T47D (cell line): ENCODE data around the gene IFTAP.
"Not testable (repeated sequence)": the region's sequence is repeated elsewhere in the genome, so short reads cannot be mapped to it uniquely, and the experiment has no call there.

ENCODE experiments used
- DNase-seq, 2 experiments: peaks; one replicate each; pipeline versions ENCODE4 v3.0.0 to v3.0.0-alpha.2; 2011 to 2012; ENCODE audit warnings: low read depth in 1 of 2, low spot score in 1 of 2
- JUND ChIP-seq: IDR thresholded peaks from 2 replicates; pipeline ENCODE4 v1.6.1; 2012; ENCODE audit warnings: low read depth
- in situ Hi-C: cut with HindIII; loops from 2 replicates; pipeline ENCODE4 v1.10.0; 2016; ENCODE audit warnings: low sequenced_read_pairs, low pct_unique_long_range_greater_than_20kb

The IFTAP gene

GRCh38 chr11:36594316-36594989 lies at the start of gene IFTAP:
IFTAP (plus strand) TSS chr11:36594502; CDS start chr11:36610104, 15,602 bp downstream.
- in situ Hi-C loops = no loop called here
- DNase-seq = peak; percentile 86 to 97
- no peak for TF ChIP-seq JUND

GRCh38 chr11:36550385-36551115 lies 43.8 kb upstream of the IFTAP start:
- no peak for TF ChIP-seq JUND
- DNase-seq = no peak
- in situ Hi-C loops = no loop called here

GRCh38 chr11:36557390-36557789 lies 36.9 kb upstream of the IFTAP start:
- peak in 1 of 2 experiments; percentile 70 for DNase-seq
- in situ Hi-C loops = not testable (repeated sequence)

- no peak for DNase-seq
- TF ChIP-seq JUND = no peak
- in situ Hi-C loops = no loop called here
These were observed 36.3 kb upstream of the IFTAP start for GRCh38 chr11:36557991-36558390.

- DNase-seq = no peak
- in situ Hi-C loops = no loop called here
These were observed 35.5 kb upstream of the IFTAP start for GRCh38 chr11:36558571-36559413.

GRCh38 chr11:36564376-36565030 lies 29.8 kb upstream of the IFTAP start:
- TF ChIP-seq JUND = no peak
- peak; percentile 46 to 84 for DNase-seq
- in situ Hi-C loops = no loop called here

More at GRCh38 chr11:36558571-36559413, 35.5 kb upstream of the IFTAP start:
- no peak for TF ChIP-seq JUND

- no peak for DNase-seq
- TF ChIP-seq JUND = no peak
- in situ Hi-C loops = no loop called here
These were observed 29.2 kb upstream of the IFTAP start for GRCh38 chr11:36565031-36565610.

GRCh38 chr11:36566407-36567053 lies 27.8 kb upstream of the IFTAP start:
- no peak for TF ChIP-seq JUND
- in situ Hi-C loops = no loop called here
- peak in 1 of 2 experiments; percentile 48 for DNase-seq

GRCh38 chr11:36567694-36568093 lies 26.6 kb upstream of the IFTAP start, which contains the start of gene RAG1:
RAG1 (plus strand) TSS chr11:36568007; CDS start chr11:36573305, 5,298 bp downstream.
- TF ChIP-seq JUND = no peak
- in situ Hi-C loops = no loop called here
- DNase-seq = no peak

GRCh38 chr11:36569095-36569494 lies 25.2 kb upstream of the IFTAP start:
- in situ Hi-C loops = no loop called here

GRCh38 chr11:36574486-36574885 lies 19.8 kb upstream of the IFTAP start:
- DNase-seq = no peak
- TF ChIP-seq JUND = no peak
- in situ Hi-C loops = no loop called here

More at GRCh38 chr11:36569095-36569494, 25.2 kb upstream of the IFTAP start:
- TF ChIP-seq JUND = no peak
- DNase-seq = no peak
